Germinal center (tissue), 1 donor: ENCODE measurements around the gene PER1.

Experiments
- DNase-seq: peaks from one replicate; pipeline ENCODE4 v3.0.0; 2012; ENCODE audit warnings: mixed read lengths, low spot score

PER1 gene

DNA sequence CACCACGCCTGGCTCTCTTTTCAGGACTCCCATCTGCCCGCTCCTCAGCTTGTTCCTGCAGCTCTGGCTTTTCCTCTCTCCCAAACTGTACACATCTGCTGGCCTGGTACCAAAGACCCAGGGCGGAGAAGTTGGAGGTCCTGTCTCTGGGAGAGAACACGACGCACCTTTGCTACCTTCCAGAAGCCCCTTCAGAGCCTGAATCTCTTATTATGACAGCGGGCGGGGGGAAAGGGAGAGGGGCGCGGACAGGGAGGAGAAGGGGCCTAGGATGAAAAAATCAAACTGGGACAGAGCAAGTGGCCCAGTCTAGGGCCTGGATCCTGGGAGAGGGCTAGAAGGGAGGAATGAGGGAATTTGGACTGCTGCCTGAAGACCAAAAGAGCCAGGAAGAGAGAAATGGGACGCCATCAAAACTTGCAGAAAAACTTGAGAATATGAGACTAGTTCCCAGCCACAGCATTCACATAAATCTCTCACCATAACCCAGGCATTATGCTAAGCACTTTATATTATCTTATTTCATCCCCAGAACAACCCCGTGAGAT lies 2.5 kb upstream of the PER1 start:
- no peak for DNase-seq

DNA sequence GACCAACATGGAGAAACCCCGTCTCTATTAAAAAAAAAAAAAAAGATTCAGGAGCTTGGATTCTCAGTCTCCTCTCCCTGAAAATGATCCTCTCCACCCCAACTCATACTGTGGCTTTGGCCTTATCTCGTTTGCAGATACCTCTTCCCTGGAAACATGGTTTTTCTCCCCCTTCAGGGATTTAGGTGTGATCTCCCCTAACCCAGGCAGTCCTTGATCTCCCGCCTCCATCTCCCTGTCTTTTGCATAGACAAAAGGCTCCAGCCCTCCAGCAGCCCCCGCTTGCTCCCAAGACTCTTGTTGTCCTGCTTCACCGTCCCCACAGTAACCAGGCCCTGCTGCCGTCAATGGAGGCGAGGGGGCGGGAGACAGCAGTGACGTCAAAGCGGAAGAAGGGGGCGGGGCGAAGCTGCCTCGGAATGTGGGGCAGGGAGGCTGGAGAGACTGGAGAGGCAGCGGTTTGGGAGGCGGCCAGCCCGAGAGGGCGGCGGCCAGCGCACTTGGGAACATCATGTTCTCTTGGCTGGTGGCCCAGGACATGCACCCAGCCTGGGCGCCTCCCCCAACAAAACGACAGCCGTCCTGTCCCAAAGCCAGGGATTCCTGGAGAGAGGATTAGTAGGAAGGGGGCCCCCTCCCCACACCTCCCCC lies 1.9 kb upstream of the PER1 start:
- peak; percentile 69 for DNase-seq

DNA sequence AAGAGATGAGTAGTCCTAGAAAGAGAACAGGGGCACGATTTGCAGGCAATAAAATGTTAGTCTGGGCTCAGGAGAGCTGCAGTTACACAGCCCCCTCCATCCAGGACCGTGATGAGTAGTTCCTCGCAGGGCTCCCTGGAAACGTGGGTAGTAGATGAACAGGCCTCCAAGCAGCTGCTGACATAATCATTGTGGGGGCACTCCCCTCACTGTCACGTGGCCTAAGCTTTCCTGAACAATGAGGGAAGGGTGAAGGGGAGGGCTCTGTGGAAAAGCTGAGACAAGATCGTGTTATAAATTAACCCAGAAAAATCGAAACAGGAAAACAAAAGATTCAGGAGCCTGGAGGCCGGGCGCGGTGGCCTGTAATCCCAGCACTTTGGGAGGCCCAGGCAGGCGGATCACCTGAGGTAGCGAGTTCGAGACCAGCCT lies 1.3 kb upstream of the PER1 start:
- DNase-seq = no peak

DNA sequence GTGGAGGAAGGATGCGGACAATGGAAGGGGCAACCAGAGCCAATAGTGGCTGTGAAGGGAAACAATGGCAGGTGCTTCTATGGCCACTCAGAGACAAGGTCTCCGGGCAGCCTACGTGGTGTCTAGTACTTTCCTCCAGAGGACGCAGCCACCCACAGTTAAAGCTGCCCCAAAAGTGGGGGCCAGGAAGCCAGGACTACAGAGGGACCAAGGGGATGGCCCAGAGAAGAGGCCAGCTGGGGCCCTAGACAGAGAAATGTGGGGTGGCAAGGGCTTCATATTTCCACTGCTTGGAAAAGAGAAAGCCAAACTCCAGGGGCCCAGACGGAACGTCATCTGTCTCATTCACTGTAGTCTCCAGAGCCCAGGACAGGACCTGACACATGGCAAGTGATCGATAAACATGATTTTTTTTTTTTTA lies 837 bp upstream of the PER1 start:
- no peak for DNase-seq

DNA sequence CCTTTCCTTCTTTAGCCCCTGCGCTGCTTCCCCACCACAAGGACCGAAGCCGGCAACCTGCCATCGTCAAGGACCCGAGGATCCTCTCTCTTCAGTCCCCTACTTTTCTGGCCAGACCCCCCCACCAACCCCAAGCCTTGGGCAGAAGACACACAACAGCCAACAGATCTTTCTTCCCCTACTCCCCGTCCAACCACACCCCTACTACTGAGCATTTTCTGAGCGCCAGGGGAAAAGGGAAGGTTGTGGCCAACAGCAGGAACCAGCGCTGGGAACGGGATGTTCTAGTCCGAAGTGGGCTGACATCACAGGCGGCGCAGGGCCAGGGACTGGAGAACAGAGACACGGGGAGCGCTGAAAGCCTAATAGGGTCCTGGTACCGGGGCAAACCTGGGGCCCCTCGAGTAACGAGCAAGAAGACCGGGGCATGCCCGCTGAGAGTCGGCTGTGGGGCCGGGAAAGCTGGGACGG lies 528 bp downstream of the PER1 start:
- DNase-seq = peak; percentile 33

DNA sequence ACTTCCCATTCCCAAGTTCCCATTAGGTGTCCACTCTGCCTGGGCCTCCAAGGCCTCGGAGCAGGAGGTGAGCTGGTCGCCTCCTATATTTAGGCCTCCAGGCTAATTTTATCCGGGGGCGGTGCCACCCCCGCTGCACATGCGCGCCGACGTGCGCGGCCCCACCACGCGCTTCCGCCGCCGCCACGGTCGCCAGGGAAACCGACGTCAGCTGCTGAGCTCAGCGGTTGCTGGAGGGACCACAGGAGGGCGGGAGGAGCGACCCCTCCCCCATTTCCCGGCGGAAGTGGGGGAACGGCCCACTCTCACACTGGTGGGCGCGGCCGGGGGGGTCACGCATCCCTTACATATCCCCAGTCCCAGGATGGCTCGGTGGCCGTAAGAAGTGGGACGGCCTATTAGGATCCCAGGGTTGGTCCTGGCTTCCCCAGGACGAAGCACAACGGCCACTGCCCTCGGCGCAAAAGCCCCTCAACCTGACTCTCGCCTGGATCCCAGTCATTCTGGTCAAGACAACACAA lies 1.0 kb downstream of the PER1 start:
- peak; percentile 85 for DNase-seq

DNA sequence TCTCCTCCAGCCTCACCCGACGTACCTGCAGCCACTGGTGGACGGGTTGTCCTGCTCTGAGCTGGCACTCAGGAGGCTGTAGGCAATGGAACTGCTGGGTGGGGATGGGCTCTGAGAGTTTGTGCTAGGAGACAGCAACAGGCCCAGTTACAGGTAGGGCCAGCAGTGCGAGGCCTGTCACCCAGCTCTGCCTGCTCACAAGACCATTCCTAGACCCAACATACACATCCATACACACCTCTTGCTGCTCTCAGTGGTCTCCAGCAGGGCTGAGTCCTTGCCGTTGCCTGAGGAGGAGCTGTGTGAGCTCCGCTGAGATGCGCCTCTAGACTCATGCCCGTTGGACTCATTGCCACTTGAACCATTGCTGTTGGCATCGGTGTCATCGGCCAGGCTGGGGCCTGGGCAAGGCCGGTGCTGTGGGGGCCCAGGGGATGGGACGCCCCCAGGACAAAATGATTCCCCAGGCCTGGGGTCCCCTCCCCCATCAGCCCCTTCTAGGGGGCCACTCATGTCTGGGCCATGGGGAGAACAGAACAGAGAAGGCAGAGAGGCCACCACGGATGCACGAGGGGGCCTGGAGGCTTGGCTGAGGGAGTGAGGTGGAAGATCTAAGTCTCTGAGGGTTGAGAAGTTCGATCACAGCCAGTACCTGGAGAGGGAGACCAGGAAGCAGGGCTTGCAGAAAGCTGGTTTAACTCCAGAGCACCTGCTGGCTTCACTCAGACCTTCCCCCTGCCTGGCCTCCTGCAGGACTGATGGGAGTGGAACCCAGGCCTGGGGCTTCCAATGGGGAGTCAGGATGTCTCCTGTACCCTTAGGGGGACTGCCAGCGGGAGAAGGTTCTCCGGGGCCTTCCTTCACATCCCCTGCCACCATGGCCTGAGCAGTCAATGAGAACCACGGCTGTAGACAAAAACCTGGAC lies 1.7 kb downstream of the PER1 start:
- no peak for DNase-seq

DNA sequence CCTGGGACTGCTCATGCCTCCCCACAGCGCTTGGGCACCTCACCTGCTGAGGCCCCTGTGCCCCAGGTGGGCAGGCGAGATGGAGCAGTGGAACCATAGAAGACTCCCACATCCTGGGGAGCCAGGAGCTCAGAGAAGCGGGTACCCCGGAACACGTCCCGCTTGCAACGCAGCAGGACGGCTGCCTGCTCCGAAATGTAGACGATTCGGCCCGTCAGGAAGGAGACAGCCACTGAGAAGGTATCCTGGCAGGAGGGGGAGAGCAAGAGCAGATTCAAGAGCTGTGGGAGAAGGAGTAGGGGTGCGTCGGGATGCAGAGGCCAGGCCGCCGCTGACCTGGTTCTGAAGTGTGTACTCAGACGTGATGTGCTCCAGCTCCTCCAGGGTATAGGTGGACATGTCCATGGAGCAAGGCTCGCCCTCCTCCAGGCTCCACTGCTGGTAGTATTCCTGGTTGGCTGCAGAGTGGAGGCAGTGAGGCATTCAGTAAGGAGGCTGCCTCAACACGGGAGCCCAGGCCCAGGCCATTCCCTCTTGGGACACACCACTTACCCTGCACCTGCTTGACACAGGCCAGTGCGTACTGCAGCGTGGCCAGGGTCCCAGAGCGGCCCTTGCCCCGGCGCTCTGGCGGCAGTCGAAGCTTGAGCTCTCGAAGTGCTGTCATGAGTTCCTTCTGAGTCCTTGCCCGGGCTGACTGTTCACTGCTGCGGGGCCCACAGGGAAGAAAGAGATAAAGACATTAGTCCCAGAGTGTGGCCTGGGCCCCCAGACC lies 2.6 kb downstream of the PER1 start:
- DNase-seq = no peak

DNA sequence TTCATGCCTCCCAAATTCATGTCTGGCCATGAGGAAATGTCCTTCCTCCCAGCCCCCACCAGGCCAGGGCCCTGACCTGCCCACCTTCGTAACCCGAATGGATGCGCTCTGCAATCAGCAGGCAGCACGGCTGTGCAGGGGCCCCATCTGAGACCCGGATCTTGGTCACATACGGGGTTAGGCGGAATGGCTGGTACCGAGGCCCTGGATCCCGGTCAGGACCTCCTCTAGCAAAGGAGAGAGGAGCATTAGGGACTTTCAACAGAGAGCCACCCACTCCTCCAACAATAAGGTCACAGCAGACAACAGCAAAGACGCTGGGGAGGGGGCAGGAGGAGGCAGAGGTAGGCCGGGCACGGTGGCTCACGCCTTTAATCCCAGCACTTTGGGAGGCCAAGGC lies 3.6 kb downstream of the PER1 start:
- DNase-seq = no peak

DNA sequence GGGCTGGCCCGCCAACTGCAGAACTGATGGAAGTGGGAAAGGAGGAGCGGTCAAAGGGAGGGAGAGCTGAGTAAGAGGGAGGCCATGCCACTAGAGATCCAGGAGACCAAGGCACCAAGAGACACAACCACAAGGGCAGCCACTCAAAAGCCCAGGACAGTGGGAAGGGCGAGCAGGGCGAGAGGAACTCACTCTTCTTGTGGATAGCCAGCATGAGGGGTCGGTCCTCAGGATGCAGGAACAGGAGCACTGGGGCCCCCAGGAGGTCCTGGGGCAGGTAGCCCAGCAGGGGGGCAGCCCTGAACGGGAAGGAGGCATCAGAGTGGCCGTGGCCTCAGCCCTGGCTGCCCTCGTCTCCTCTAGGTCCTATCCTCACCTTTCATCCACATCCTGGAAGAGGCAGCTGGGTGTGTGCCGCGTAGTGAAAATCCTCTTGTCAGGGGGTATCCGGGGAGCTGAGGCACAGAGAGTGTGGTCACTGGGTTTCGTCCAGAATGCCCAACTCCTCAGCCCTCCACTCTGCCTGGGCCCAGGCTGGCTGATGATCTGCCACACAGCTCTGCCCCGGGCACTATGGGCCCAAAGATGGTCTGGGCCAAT lies 4.3 kb downstream of the PER1 start:
- no peak for DNase-seq

DNA sequence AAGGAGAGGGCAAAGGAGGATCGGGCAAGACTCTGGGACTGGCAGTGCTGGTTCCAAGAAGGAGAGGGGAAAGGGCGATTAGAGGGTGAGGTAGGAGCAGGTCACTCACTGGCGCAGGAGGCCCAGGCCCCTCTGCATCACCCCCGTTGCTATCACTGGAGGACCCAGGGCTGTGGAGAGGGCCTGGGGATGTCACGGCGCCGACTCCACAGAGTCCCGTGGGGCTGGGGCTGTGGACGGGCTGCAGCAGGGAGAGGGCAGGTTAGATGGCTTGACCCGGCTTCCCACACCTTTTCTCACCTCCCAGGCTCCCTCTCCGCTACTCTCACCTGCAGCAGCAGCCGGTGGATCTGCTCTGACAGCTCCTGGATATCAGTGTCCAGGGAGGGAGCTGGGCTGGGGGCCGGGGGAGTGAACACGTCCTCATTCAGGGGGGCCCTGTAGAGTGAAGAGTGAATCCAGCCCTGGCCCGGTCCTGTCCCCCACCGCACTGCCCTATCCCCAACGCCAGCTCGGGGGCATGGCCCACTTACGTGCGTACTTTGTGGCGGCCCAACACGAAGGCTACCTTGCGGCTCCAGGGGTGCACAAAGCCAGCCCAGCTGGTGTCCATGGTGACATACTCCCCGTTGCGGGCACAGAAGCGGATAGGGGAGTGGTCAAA lies 4.9 kb downstream of the PER1 start:
- DNase-seq = no peak

DNA sequence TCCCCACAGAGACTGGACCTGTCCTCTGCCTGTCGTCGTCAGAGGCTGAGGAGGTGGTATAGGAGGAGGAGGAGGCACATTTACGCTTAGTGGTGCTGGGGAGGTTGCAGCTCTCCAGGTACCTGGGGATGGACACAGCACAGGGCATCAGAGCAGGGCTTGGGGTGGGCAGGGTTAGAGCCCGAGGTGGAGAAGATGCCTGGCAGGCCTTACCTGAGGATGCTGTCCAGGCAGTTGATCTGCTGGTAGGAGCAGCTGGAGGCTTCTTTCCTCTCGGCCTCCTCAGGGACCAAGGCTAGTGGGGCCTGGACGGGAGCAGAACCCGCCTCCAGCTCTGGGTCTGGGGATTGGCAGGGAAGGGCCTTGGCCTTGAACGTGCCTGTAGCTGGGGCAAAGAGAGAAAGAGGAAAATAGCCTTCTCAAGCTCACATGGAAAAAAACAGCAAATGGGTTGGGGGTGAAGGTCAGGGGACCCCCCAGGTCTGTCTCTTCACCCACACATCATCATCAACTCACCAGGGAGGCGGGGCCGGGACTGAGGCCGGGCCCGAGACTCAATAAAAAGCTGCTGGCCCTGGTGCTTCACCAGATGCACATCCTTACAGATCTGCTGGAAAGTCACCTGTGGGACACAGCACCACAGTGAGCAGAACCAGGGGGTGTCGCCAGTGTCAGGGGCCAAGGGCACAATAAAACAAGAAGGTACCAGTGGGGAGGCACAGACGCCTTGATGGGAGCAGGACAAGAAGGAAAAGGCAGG lies 5.6 kb downstream of the PER1 start:
- DNase-seq = no peak

DNA sequence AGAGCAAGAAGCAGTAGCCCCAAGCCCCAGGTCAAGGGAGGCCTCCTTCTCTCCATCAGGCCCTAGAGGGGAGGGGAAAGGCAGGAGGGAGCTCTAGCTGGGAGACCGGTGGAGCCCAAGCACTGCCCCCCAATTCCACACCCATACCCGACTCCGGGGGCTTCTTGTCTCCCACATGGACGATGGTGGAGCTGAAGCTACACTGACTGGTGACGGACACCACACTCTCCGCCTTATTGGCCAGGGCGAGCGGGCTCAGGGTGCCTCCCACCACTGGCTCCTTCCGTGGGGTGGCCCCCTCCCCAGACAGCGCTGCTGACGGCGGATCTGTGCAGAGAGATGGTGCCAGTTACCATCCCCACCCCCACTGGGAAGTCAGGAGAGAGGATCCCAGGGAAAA lies 6.4 kb downstream of the PER1 start:
- DNase-seq = no peak

DNA sequence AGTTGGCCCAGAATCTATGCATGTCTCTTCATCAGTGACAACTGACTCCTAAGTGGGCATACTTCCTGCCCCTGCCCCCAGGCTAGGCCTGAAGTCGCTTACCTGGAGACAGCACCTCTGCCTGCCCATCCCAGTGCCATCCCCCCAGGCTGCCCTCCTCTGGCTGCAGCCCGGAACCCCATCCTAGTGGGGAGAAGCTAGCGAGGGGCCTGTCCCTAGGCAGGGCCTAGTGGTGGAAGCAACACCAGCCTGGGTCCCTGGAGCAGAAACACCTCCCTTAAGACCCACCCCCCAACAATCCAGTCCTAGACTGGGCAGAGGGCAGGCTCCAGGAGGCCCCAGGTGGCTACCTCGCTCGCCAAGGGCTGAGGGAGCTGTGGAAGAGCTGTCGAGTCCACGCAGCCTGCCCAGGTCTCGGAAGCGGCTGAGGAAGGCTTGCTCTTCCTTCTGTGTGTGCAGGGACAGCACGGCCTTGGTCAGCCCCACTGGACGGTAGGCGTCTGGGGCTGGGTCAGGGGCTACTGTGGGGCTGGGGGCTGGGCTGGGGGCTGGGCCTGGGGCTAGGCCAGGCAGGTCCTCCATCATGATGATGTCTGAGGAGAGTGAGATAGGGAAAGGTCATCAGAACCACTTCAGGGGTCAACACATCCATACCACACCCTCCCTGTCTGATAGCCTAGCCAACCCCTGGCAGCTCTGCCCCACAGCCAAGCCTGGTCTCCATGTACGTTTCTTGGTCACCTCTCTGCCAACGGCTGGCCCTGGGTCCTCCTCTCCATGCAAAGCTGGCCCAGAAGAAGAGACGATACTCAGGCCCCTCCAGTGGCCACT lies 7.6 kb downstream of the PER1 start:
- DNase-seq = no peak

DNA sequence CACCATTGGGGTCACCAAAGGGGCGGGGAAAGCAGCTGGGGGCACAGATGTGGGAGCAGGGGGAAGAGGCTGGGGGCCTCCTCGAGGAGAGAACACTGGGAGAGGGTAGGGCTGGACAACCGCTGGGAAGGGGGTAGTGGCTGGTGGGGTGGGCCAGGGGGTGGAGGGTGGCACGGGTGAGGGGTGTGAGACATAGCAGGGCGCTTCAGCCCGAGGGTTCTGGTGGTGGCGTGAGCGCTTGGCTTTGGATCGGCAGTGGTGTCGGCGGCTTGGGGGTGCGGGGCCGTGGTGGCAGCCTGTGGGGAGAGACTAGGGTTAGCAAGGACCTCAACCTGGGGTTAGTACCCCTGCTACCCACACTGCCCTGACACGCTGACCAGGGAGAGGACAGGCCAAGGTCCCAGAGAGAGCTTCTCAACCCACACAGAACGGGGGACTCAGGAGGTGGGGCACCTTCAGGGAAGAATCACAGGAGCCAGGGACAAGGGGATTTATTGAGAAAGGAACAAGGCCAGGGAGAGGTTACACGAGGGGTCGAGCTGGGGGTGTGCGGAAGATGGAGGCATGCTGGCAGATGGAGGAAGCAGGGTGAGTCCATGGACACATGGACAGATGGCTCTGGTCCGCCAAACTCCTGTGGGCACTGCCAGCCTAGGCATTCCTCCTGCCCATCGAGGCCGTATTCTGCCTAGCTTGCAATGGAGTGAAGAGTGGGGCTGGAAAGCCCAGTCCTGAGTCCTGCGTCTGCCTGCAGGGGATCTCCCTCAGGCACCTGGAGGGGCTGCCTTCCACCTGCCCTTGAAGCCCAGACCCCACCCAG lies 8.4 kb downstream of the PER1 start:
- no peak for DNase-seq

DNA sequence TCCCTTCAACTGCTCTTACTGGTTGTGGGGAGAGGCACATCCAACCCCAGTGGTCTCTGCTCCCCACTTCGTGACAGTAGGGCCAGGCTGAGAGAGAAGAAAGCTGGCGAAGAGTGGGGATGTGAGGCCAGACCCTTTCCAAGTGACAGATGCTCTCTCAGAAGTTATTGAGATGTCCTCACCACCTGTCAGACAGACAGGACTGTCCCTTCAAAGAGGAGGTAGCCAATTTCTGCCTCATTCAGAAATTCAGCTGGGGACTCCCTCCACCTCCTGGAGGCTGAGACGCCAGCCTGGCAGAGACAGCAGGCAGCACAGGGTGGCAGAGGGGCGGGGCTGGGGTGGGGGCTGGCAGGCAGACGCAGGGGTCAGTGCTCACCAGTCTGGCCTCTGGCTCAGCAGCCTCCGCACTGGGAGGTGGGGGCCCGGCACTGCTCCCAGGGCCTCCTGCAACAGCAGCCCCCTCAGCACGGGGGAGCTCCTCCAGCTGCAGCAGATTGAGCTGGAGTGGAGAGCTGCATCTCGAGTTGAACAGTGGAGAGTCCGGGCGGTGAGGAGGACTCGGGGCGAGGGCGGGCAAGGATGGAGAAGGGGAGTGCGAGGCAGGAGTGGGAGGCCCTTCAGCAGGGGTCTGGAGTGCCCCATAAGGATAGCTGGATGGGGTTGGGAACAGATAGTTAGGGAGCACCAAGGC lies 9.2 kb downstream of the PER1 start:
- DNase-seq = no peak

DNA sequence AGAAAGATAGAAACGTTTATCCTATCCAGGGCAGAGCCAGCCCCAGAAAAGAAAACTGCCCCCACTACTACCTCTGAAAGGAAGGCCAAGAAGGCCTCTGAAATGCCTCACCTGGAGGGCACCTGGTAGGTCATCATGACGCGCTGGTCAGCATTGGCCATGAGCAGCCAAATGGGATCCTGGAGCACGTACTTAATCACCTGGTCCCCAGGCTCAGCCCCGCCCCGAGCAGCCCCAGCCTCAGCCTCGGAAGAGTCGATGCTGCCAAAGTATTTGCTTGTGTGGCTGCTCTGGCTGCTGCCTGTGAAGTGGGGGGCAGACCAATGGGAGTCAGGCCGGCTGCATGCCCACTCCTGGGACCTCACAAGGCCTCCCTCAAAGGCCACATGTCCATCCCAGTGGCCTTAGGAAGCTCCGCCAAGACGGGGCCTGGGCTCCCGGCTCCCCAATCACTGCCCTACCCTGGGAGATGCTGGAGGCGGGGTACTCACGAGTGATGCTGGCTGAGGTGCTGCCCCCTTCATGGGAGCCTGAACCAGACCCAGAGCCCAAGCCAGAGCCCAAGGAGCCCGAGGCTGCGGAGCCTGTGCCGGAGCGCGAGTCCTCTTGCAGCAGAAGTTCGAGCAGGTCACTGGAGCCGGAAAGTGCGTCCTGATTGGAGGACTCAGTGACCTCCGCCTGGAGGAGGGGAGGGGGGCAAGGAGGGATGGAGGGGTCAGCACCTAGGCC lies 9.9 kb downstream of the PER1 start:
- no peak for DNase-seq
